Keratinocyte (primary cell): ENCODE measurements around the gene HOXC12. TPM values are rescaled to one million over a fixed set of nuclear protein-coding genes. Genes with fewer than 3 reads are reported as not detected.

Experiments used
- DNase-seq: peaks from one replicate; pipeline ENCODE4 v3.0.0-alpha.2; 2011; ENCODE audit warnings: low read depth, missing footprints, low spot score
- FAIRE-seq: peaks from 2 replicates; lab custom pipeline; 2011; peaks lifted over from hg19 to GRCh38; lab: Jason Lieb, UNC
- H2AFZ ChIP-seq: 2 replicates; pipeline ENCODE4 v1.6.0; 2012; ENCODE audit warnings: low read length, control low read depth, inconsistent platforms; ENCODE audit not compliant: control insufficient read depth
- H3K27ac ChIP-seq: 2 replicates; pipeline ENCODE4 v1.5.1; 2011; ENCODE audit warnings: low read length; ENCODE audit not compliant: control insufficient read depth, insufficient read depth
- H3K27me3 ChIP-seq: 3 replicates; pipeline ENCODE4 v1.6.0; 2011; ENCODE audit warnings: low read length; ENCODE audit not compliant: control insufficient read depth, insufficient read depth; ENCODE audit errors: extremely low read depth
- H3K36me3 ChIP-seq, 2 experiments: 2 replicates in 1 of 2; 3 replicates in 1 of 2; pipeline ENCODE4 v1.5.1; 2011; ENCODE audit warnings: low read length in 2 of 2, mild to moderate bottlenecking in 1 of 2; ENCODE audit not compliant: control insufficient read depth in 2 of 2, insufficient read depth in 2 of 2; ENCODE audit errors: extremely low read depth in 1 of 2
- H3K4me1 ChIP-seq: 3 replicates; pipeline ENCODE4 v1.5.1; 2011; ENCODE audit warnings: low read length; ENCODE audit not compliant: control insufficient read depth, insufficient read depth; ENCODE audit errors: extremely low read depth
- H3K4me2 ChIP-seq: 3 replicates; pipeline ENCODE4 v1.6.0; 2011; ENCODE audit warnings: low read depth, low read length; ENCODE audit not compliant: control insufficient read depth, insufficient read depth; ENCODE audit errors: extremely low read depth
- H3K4me3 ChIP-seq, 3 experiments: fragments of 200-600 bp in 1 of 3; sonication (generic) in 1 of 3; 2 replicates in 2 of 3; 3 replicates in 1 of 3; pipeline ENCODE4 v1.5.1; 2011 to 2016; ENCODE audit warnings: low read length in 3 of 3, mild to moderate bottlenecking in 3 of 3, control low read depth in 2 of 3, inconsistent platforms in 1 of 3, low read depth in 1 of 3, mixed read lengths in 1 of 3, mixed run types in 1 of 3, moderate library complexity in 1 of 3; ENCODE audit not compliant: control insufficient read depth in 2 of 3, insufficient read depth in 2 of 3; ENCODE audit errors: extremely low read depth in 1 of 3
- H3K79me2 ChIP-seq: 2 replicates; pipeline ENCODE4 v1.6.0; 2012; ENCODE audit warnings: low read length; ENCODE audit not compliant: control insufficient read depth, insufficient read depth
- H3K9ac ChIP-seq: 3 replicates; pipeline ENCODE4 v1.6.0; 2011; ENCODE audit warnings: low read length; ENCODE audit not compliant: control insufficient read depth, insufficient read depth; ENCODE audit errors: extremely low read depth
- H3K9me1 ChIP-seq: 3 replicates; pipeline ENCODE4 v1.6.0; 2011; ENCODE audit warnings: low read length; ENCODE audit not compliant: control insufficient read depth, insufficient read depth; ENCODE audit errors: extremely low read depth
- H3K9me3 ChIP-seq: 2 replicates; pipeline ENCODE4 v1.5.1; 2012; ENCODE audit warnings: low read depth, low read length; ENCODE audit not compliant: control insufficient read depth
- H4K20me1 ChIP-seq: 3 replicates; pipeline ENCODE4 v1.6.0; 2011; ENCODE audit warnings: low read length; ENCODE audit not compliant: control insufficient read depth, insufficient read depth; ENCODE audit errors: extremely low read depth
- CTCF ChIP-seq, 3 experiments: IDR thresholded peaks in 1 of 3; conservative IDR thresholded peaks in 1 of 3; optimal IDR thresholded peaks in 1 of 3; 2 replicates in 2 of 3; 3 replicates in 1 of 3; pipeline versions ENCODE3 to v1.5.1; 2011; ENCODE audit warnings: low read length in 3 of 3, mild to moderate bottlenecking in 3 of 3, moderate library complexity in 2 of 3, control low read depth in 1 of 3, inconsistent platforms in 1 of 3; ENCODE audit not compliant: insufficient read depth in 2 of 3; ENCODE audit errors: extremely low read depth in 1 of 3
- EZH2 ChIP-seq: IDR thresholded peaks from one replicate; pipeline ENCODE4 v1.6.1; 2012; ENCODE audit warnings: inconsistent platforms, mild to moderate bottlenecking, low read length, moderate library complexity
- dilution Hi-C: fragments of 300-500 bp; cut with MboI; formaldehyde crosslinking; loops from one replicate; pipeline ENCODE4 v1.7.0; 2020; ENCODE audit warnings: low sequenced_read_pairs; ENCODE audit not compliant: extremely low pct_ligation_motif_present
- polyA plus RNA-seq, 5 experiments: library from polyadenylated mRNA; depleted of rRNA in 3 of 5; stranded (reverse) in 3 of 5; stranded (forward) in 1 of 5; unstranded in 1 of 5; fragments of >200 nt; gene quantifications; 1 replicate in 1 of 5; 2 replicates in 3 of 5; 3 replicates in 1 of 5; pipeline versions ENCODE4 v1.2.1 to v1.2.3, GENCODE V29; 2011 to 2012; ENCODE audit warnings: missing spikeins in 2 of 5, low read depth in 1 of 5, low replicate concordance in 1 of 5

Gene HOXC12
- polyA plus RNA-seq, 1 donor (not counting 4 experiments of a cell fraction or from before 2014, with no cell fraction given): 0.47 TPM

- Histone ChIP-seq H4K20me1 (no peaks in the 10 kb centered on the region), H3K9ac (peak overlapping the region; percentile 89), H2AFZ (no peak overlapping the region), H3K36me3 (no peaks in the 10 kb centered on the region), H3K79me2 (peaks cover 22% of the 10 kb centered on the region), H3K27ac (no peak overlapping the region), H3K9me1 (no peaks in the 10 kb centered on the region), H3K4me3 (peak overlapping the region; percentile 54 to 89 (median 68)), H3K4me2 (peak overlapping the region; percentile 81), H3K9me3 (no peaks in the 10 kb centered on the region), H3K4me1 (peaks cover 39% of the 10 kb centered on the region), H3K27me3 (no peaks in the 10 kb centered on the region)
- dilution Hi-C loops: no loop called here
- no peak for FAIRE-seq
- DNase-seq: no peak
- TF ChIP-seq CTCF (optimal IDR thresholded peaks at IDR 0.05 in 1 of 3, IDR thresholded peaks at IDR 0.05 in 1 of 3, conservative IDR thresholded peaks at IDR 0.05 in 1 of 3; ENCODE audit: extremely low read depth in 1 of 3, insufficient read depth in 2 of 3, low read length in 3 of 3) (no peak), EZH2 (no peak)
These were observed 20.4 kb downstream of the HOXC12 start for GRCh38 chr12:53975064-53975471.

GRCh38 chr12:53975479-53976152 is 20.9 kb downstream of the HOXC12 start:
- peak overlapping the region in 2 of 3 experiments; percentile 54 to 89 for H3K4me3 ChIP-seq
- H3K36me3 ChIP-seq: no peaks in the 10 kb centered on the region
- H3K27ac ChIP-seq: no peak overlapping the region
- TF ChIP-seq CTCF (optimal IDR thresholded peaks at IDR 0.05 in 1 of 3, IDR thresholded peaks at IDR 0.05 in 1 of 3, conservative IDR thresholded peaks at IDR 0.05 in 1 of 3; ENCODE audit: extremely low read depth in 1 of 3, insufficient read depth in 2 of 3, low read length in 3 of 3) (no peak), EZH2 (no peak)
- peaks cover 39% of the 10 kb centered on the region for H3K4me1 ChIP-seq
- H3K79me2 ChIP-seq: peaks cover 22% of the 10 kb centered on the region
- peak overlapping the region; percentile 33 for H3K9ac ChIP-seq
- no peaks in the 10 kb centered on the region for H3K9me1 ChIP-seq
- peak overlapping the region; percentile 81 for H3K4me2 ChIP-seq
- H4K20me1 ChIP-seq: no peaks in the 10 kb centered on the region
- H3K27me3 ChIP-seq: no peaks in the 10 kb centered on the region
- dilution Hi-C loops: no loop called here
- no peaks in the 10 kb centered on the region for H3K9me3 ChIP-seq
- FAIRE-seq (no peak), DNase-seq (no peak)
- H2AFZ ChIP-seq: no peak overlapping the region
